Gastrocnemius medialis (tissue), 4 donors: ENCODE results near the gene MOB3B.

ENCODE experiments used
- POLR2A ChIP-seq, 2 donors: fragments of 450-650 bp; IDR thresholded peaks; one replicate each; pipeline ENCODE4 v1.6.1; 2017; ENCODE audit warnings: antibody characterized with exemption in 2 of 2, mild to moderate bottlenecking in 2 of 2, moderate library complexity in 2 of 2
- TF ChIP-seq, protein P1 (sequence below), 5 experiments: fragments of 450-650 bp in 3 of 5; fragments of 200-600 bp in 2 of 5; sonication (generic) in 2 of 5; IDR thresholded peaks in 4 of 5; conservative IDR thresholded peaks in 1 of 5; 1 replicate in 4 of 5; 2 replicates in 1 of 5; pipeline ENCODE4 v1.5.1; 2016 to 2019; ENCODE audit warnings: antibody characterized with exemption in 5 of 5, mild to moderate bottlenecking in 3 of 5, moderate library complexity in 3 of 5

DNA sequence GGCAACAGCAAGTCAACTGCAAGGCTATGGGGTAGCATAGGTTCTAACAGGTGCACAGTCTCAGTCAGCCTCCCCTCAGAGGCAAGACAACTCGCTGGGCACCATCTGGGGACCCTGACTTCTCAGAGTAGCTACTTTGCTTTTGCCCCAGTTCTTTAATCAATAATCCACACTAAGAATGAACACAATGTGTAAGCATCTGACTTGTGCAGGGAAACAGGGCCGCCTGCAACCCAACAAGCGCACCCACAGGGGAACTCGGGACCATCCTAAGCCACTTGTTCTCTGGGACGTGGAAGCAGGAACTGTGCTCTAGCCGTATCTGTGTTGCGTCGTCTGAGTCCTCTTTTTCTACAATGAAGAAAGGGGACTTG is 1.9 kb downstream of the MOB3B start:
- TF ChIP-seq, protein P1, sequence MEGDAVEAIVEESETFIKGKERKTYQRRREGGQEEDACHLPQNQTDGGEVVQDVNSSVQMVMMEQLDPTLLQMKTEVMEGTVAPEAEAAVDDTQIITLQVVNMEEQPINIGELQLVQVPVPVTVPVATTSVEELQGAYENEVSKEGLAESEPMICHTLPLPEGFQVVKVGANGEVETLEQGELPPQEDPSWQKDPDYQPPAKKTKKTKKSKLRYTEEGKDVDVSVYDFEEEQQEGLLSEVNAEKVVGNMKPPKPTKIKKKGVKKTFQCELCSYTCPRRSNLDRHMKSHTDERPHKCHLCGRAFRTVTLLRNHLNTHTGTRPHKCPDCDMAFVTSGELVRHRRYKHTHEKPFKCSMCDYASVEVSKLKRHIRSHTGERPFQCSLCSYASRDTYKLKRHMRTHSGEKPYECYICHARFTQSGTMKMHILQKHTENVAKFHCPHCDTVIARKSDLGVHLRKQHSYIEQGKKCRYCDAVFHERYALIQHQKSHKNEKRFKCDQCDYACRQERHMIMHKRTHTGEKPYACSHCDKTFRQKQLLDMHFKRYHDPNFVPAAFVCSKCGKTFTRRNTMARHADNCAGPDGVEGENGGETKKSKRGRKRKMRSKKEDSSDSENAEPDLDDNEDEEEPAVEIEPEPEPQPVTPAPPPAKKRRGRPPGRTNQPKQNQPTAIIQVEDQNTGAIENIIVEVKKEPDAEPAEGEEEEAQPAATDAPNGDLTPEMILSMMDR (IDR thresholded peaks at IDR 0.05 in 4 of 5, conservative IDR thresholded peaks at IDR 0.05 in 1 of 5) = no peak
- TF ChIP-seq POLR2A (IDR thresholded peaks at IDR 0.05) = no peak
